Keratinocyte (primary cell): Measurements from ENCODE around the gene TUG1. TPM values are rescaled to one million over a fixed set of nuclear protein-coding genes. Genes with fewer than 3 reads are reported as not detected.
A peak's percentile ranks its signal among the peaks of the same experiment; 100 is the strongest.

ENCODE experiments used
- DNase-seq: peaks from one replicate; pipeline ENCODE4 v3.0.0-alpha.2; 2011; ENCODE audit warnings: low read depth, missing footprints, low spot score
- FAIRE-seq: peaks from 2 replicates; lab custom pipeline; 2011; peaks lifted over from hg19 to GRCh38; lab: Jason Lieb, UNC
- H2AFZ ChIP-seq: 2 replicates; pipeline ENCODE4 v1.6.0; 2012; ENCODE audit warnings: low read length, control low read depth, inconsistent platforms; ENCODE audit not compliant: control insufficient read depth
- H3K27ac ChIP-seq: 2 replicates; pipeline ENCODE4 v1.5.1; 2011; ENCODE audit warnings: low read length; ENCODE audit not compliant: control insufficient read depth, insufficient read depth
- H3K27me3 ChIP-seq: 3 replicates; pipeline ENCODE4 v1.6.0; 2011; ENCODE audit warnings: low read length; ENCODE audit not compliant: control insufficient read depth, insufficient read depth; ENCODE audit errors: extremely low read depth
- H3K36me3 ChIP-seq, 2 experiments: 2 replicates in 1 of 2; 3 replicates in 1 of 2; pipeline ENCODE4 v1.5.1; 2011; ENCODE audit warnings: low read length in 2 of 2, mild to moderate bottlenecking in 1 of 2; ENCODE audit not compliant: control insufficient read depth in 2 of 2, insufficient read depth in 2 of 2; ENCODE audit errors: extremely low read depth in 1 of 2
- H3K4me1 ChIP-seq: 3 replicates; pipeline ENCODE4 v1.5.1; 2011; ENCODE audit warnings: low read length; ENCODE audit not compliant: control insufficient read depth, insufficient read depth; ENCODE audit errors: extremely low read depth
- H3K4me2 ChIP-seq: 3 replicates; pipeline ENCODE4 v1.6.0; 2011; ENCODE audit warnings: low read depth, low read length; ENCODE audit not compliant: control insufficient read depth, insufficient read depth; ENCODE audit errors: extremely low read depth
- H3K4me3 ChIP-seq, 3 experiments: fragments of 200-600 bp in 1 of 3; sonication (generic) in 1 of 3; 2 replicates in 2 of 3; 3 replicates in 1 of 3; pipeline ENCODE4 v1.5.1; 2011 to 2016; ENCODE audit warnings: low read length in 3 of 3, mild to moderate bottlenecking in 3 of 3, control low read depth in 2 of 3, inconsistent platforms in 1 of 3, low read depth in 1 of 3, mixed read lengths in 1 of 3, mixed run types in 1 of 3, moderate library complexity in 1 of 3; ENCODE audit not compliant: control insufficient read depth in 2 of 3, insufficient read depth in 2 of 3; ENCODE audit errors: extremely low read depth in 1 of 3
- H3K79me2 ChIP-seq: 2 replicates; pipeline ENCODE4 v1.6.0; 2012; ENCODE audit warnings: low read length; ENCODE audit not compliant: control insufficient read depth, insufficient read depth
- H3K9ac ChIP-seq: 3 replicates; pipeline ENCODE4 v1.6.0; 2011; ENCODE audit warnings: low read length; ENCODE audit not compliant: control insufficient read depth, insufficient read depth; ENCODE audit errors: extremely low read depth
- H3K9me1 ChIP-seq: 3 replicates; pipeline ENCODE4 v1.6.0; 2011; ENCODE audit warnings: low read length; ENCODE audit not compliant: control insufficient read depth, insufficient read depth; ENCODE audit errors: extremely low read depth
- H3K9me3 ChIP-seq: 2 replicates; pipeline ENCODE4 v1.5.1; 2012; ENCODE audit warnings: low read depth, low read length; ENCODE audit not compliant: control insufficient read depth
- H4K20me1 ChIP-seq: 3 replicates; pipeline ENCODE4 v1.6.0; 2011; ENCODE audit warnings: low read length; ENCODE audit not compliant: control insufficient read depth, insufficient read depth; ENCODE audit errors: extremely low read depth
- EZH2 ChIP-seq: IDR thresholded peaks from one replicate; pipeline ENCODE4 v1.6.1; 2012; ENCODE audit warnings: inconsistent platforms, mild to moderate bottlenecking, low read length, moderate library complexity
- dilution Hi-C: fragments of 300-500 bp; cut with MboI; formaldehyde crosslinking; loops from one replicate; pipeline ENCODE4 v1.7.0; 2020; ENCODE audit warnings: low sequenced_read_pairs; ENCODE audit not compliant: extremely low pct_ligation_motif_present
- polyA plus RNA-seq, 5 experiments: library from polyadenylated mRNA; depleted of rRNA in 3 of 5; stranded (reverse) in 3 of 5; stranded (forward) in 1 of 5; unstranded in 1 of 5; fragments of >200 nt; gene quantifications; 1 replicate in 1 of 5; 2 replicates in 3 of 5; 3 replicates in 1 of 5; pipeline versions ENCODE4 v1.2.1 to v1.2.3, GENCODE V29; 2011 to 2012; ENCODE audit warnings: missing spikeins in 2 of 5, low read depth in 1 of 5, low replicate concordance in 1 of 5
- TF ChIP-seq, protein P1 (sequence below), 3 experiments: IDR thresholded peaks in 1 of 3; conservative IDR thresholded peaks in 1 of 3; optimal IDR thresholded peaks in 1 of 3; 2 replicates in 2 of 3; 3 replicates in 1 of 3; pipeline versions ENCODE3 to v1.5.1; 2011; ENCODE audit warnings: low read length in 3 of 3, mild to moderate bottlenecking in 3 of 3, moderate library complexity in 2 of 3, control low read depth in 1 of 3, inconsistent platforms in 1 of 3; ENCODE audit not compliant: insufficient read depth in 2 of 3; ENCODE audit errors: extremely low read depth in 1 of 3

The TUG1 gene
- polyA plus RNA-seq, 1 donor (not counting 4 experiments of a cell fraction or from before 2014, with no cell fraction given): 77.1 TPM

DNA sequence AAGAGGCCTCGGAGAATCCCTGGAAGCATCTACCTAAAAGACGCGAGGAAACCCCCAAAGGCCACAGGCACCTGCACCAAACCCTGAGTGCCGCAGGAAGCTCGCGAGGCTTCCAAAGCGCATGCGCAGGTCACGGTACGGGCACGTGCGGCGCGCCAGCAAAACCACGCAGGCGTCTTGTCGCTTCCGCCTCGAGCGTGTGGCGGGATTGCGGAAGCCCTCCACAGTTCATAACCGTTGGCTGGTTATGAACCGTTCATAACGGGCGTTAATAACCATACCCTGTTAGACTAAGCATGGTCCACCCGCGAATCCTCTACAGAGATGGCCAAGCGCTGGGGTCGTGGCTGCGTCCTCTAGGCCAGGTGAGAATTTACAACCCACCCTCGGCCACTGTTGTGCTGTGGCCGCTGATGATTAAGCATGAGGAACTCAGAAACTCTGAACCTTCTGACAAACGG, 46.9 kb upstream of the TUG1 start:
- peak overlapping the region in 2 of 3 experiments; percentile 2 to 11 for H3K4me3 ChIP-seq
- dilution Hi-C loops: no loop called here
- H3K9me3 ChIP-seq: no peaks in the 10 kb centered on the region
- FAIRE-seq: no peak
- no peak overlapping the region for H3K9ac ChIP-seq
- DNase-seq: no peak
- no peak overlapping the region for H3K27ac ChIP-seq
- H3K4me2 ChIP-seq: peak overlapping the region; percentile 57
- H3K27me3 ChIP-seq: no peaks in the 10 kb centered on the region
- H3K79me2 ChIP-seq: no peaks in the 10 kb centered on the region
- TF ChIP-seq, protein P1, sequence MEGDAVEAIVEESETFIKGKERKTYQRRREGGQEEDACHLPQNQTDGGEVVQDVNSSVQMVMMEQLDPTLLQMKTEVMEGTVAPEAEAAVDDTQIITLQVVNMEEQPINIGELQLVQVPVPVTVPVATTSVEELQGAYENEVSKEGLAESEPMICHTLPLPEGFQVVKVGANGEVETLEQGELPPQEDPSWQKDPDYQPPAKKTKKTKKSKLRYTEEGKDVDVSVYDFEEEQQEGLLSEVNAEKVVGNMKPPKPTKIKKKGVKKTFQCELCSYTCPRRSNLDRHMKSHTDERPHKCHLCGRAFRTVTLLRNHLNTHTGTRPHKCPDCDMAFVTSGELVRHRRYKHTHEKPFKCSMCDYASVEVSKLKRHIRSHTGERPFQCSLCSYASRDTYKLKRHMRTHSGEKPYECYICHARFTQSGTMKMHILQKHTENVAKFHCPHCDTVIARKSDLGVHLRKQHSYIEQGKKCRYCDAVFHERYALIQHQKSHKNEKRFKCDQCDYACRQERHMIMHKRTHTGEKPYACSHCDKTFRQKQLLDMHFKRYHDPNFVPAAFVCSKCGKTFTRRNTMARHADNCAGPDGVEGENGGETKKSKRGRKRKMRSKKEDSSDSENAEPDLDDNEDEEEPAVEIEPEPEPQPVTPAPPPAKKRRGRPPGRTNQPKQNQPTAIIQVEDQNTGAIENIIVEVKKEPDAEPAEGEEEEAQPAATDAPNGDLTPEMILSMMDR (optimal IDR thresholded peaks at IDR 0.05 in 1 of 3, IDR thresholded peaks at IDR 0.05 in 1 of 3, conservative IDR thresholded peaks at IDR 0.05 in 1 of 3; ENCODE audit: extremely low read depth in 1 of 3, insufficient read depth in 2 of 3, low read length in 3 of 3): no peak
- no peak for TF ChIP-seq EZH2
- H4K20me1 ChIP-seq: no peaks in the 10 kb centered on the region
- H3K9me1 ChIP-seq: no peaks in the 10 kb centered on the region
- peaks cover 7 to 15% of the 10 kb centered on the region in 2 experiments for H3K36me3 ChIP-seq
- H2AFZ ChIP-seq: no peak overlapping the region
- H3K4me1 ChIP-seq: peaks cover 4% of the 10 kb centered on the region

GRCh38 chr22:30923168-30923900, 45.7 kb upstream of the TUG1 start:
- no peak for FAIRE-seq
- dilution Hi-C loops: no loop called here
- H3K36me3 ChIP-seq: peaks cover 15 to 21% of the 10 kb centered on the region in 2 experiments

More at GRCh38 chr22:30923168-30923900, 45.7 kb upstream of the TUG1 start:
- H3K4me1 ChIP-seq: peaks cover 4% of the 10 kb centered on the region
- no peak overlapping the region for H3K9ac ChIP-seq
- H3K79me2 ChIP-seq: no peaks in the 10 kb centered on the region
- DNase-seq: no peak
- no peak overlapping the region for H3K27ac ChIP-seq
- no peaks in the 10 kb centered on the region for H3K9me1 ChIP-seq
- H3K27me3 ChIP-seq: no peaks in the 10 kb centered on the region
- H2AFZ ChIP-seq: no peak overlapping the region
- no peaks in the 10 kb centered on the region for H4K20me1 ChIP-seq
- no peaks in the 10 kb centered on the region for H3K9me3 ChIP-seq
- no peak for TF ChIP-seq EZH2
- TF ChIP-seq, protein P1 (optimal IDR thresholded peaks at IDR 0.05 in 1 of 3, IDR thresholded peaks at IDR 0.05 in 1 of 3, conservative IDR thresholded peaks at IDR 0.05 in 1 of 3; ENCODE audit: extremely low read depth in 1 of 3, insufficient read depth in 2 of 3, low read length in 3 of 3): no peak
- H3K4me3 ChIP-seq: no peak overlapping the region
- no peak overlapping the region for H3K4me2 ChIP-seq
